Endodermal cell (in vitro differentiated cells): ENCODE data around the gene CNOT1. TPM values are rescaled to one million over a fixed set of nuclear protein-coding genes. Genes with fewer than 3 reads are reported as not detected.

Experiments
- DNase-seq: peaks from one replicate; pipeline ENCODE4 v3.0.0-alpha.2; 2017
- H3K27ac ChIP-seq: 2 replicates; pipeline ENCODE4 v1.5.1; 2013; ENCODE audit warnings: mild to moderate bottlenecking, low read depth, low read length, moderate library complexity
- H3K27me3 ChIP-seq: 2 replicates; pipeline ENCODE4 v1.6.1; 2013; ENCODE audit warnings: mild to moderate bottlenecking, low read length, moderate library complexity; ENCODE audit not compliant: insufficient read depth, control insufficient read depth, poor library complexity, severe bottlenecking
- H3K36me3 ChIP-seq: 2 replicates; pipeline ENCODE4 v1.7.0; 2013; ENCODE audit warnings: mild to moderate bottlenecking, low read length, moderate library complexity; ENCODE audit not compliant: control insufficient read depth, insufficient read depth
- H3K4me1 ChIP-seq: one replicate; pipeline ENCODE4 v1.7.0; 2013; ENCODE audit warnings: low read length; ENCODE audit not compliant: control insufficient read depth, insufficient read depth
- H3K4me3 ChIP-seq: 2 replicates; pipeline ENCODE4 v1.5.1; 2013; ENCODE audit warnings: mild to moderate bottlenecking, low read length, moderate library complexity
- H3K9ac ChIP-seq: 2 replicates; pipeline ENCODE4 v1.6.1; 2013; ENCODE audit warnings: mild to moderate bottlenecking, low read length, moderate library complexity; ENCODE audit not compliant: poor library complexity, severe bottlenecking; ENCODE audit errors: extremely low read depth
- H3K9me3 ChIP-seq: 2 replicates; pipeline ENCODE4 v1.6.1; 2013; ENCODE audit warnings: mild to moderate bottlenecking, low read length, moderate library complexity; ENCODE audit not compliant: control insufficient read depth
- H3K27ac Mint-ChIP-seq: 2 replicates; pipeline ENCODE4 v1.8.0; 2020; ENCODE audit warnings: mixed read lengths
- H3K27me3 Mint-ChIP-seq: 2 replicates; pipeline ENCODE4 v1.8.0; 2021; ENCODE audit warnings: mild to moderate bottlenecking, mixed read lengths; ENCODE audit not compliant: insufficient read depth
- H3K36me3 Mint-ChIP-seq: 2 replicates; pipeline ENCODE4 v1.8.0; 2020; ENCODE audit warnings: low read depth, mixed read lengths
- H3K4me1 Mint-ChIP-seq: 2 replicates; pipeline ENCODE4 v1.8.0; 2020; ENCODE audit warnings: mixed read lengths
- H3K4me3 Mint-ChIP-seq: 2 replicates; pipeline ENCODE4 v1.8.0; 2020; ENCODE audit warnings: mild to moderate bottlenecking, moderate library complexity, mixed read lengths
- H3K9me3 Mint-ChIP-seq: 2 replicates; pipeline ENCODE4 v1.8.0; 2020; ENCODE audit warnings: mild to moderate bottlenecking, mixed read lengths
- CTCF ChIP-seq: fragments of 200-600 bp; sonication (generic); conservative IDR thresholded peaks from 2 replicates; pipeline ENCODE4 v1.5.0; 2021; ENCODE audit warnings: antibody characterized with exemption, mild to moderate bottlenecking
- WGBS, 2 experiments: methylation state at CpG; one replicate each; pipeline versions ENCODE4 v1.1.5 to v1.1.7; 2013; ENCODE audit warnings: missing lambda C conversion rate in 2 of 2, mixed read lengths in 1 of 2; ENCODE audit not compliant: insufficient coverage in 1 of 2, insufficient read length in 1 of 2; 5-methylcytosine and 5-hydroxymethylcytosine counted together
- total RNA-seq, 2 donors: library from RNA; stranded (reverse); fragmentation: NEBNext Ultra II Directional in 1 of 2; extraction: Animal tissue kit (Norgen Biotek cat#: 25700) in 1 of 2; gene quantifications; 2 replicates in 1 of 2; 3 replicates in 1 of 2; pipeline ENCODE4 v1.2.1, GENCODE V29; 2021

CNOT1 gene
- total RNA-seq, 2 donors from 2014 or later = 253 to 263 TPM

- no peak overlapping the region for H3K4me3 ChIP-seq
- no peak for TF ChIP-seq CTCF
- H3K27me3 Mint-ChIP-seq = no peaks in the 10 kb centered on the region
- no peak for DNase-seq
- H3K4me3 Mint-ChIP-seq = no peak overlapping the region
- no peaks in the 10 kb centered on the region for H3K27me3 ChIP-seq
- H3K4me1 Mint-ChIP-seq = peaks cover 9% of the 10 kb centered on the region
- WGBS, 2 experiments = 93% methylated on average over 8 to 10 of the region's 10 CpGs
- H3K9me3 Mint-ChIP-seq = peaks cover 11% of the 10 kb centered on the region
- peaks cover 87% of the 10 kb centered on the region for H3K36me3 Mint-ChIP-seq
- no peak overlapping the region for H3K27ac ChIP-seq
- H3K36me3 ChIP-seq = peaks cover 94% of the 10 kb centered on the region
- peak overlapping the region; percentile 72 for H3K27ac Mint-ChIP-seq
- no peak overlapping the region for H3K9ac ChIP-seq
- H3K4me1 ChIP-seq = no peaks in the 10 kb centered on the region
- no peaks in the 10 kb centered on the region for H3K9me3 ChIP-seq
Observed at GRCh38 chr16:58589326-58589905, 40.2 kb downstream of the CNOT1 start.

- Mint-ChIP-seq H3K4me3 (no peak overlapping the region), H3K36me3 (peaks cover 88% of the 10 kb centered on the region), H3K4me1 (peaks cover 9% of the 10 kb centered on the region), H3K9me3 (peaks cover 11% of the 10 kb centered on the region), H3K27me3 (no peaks in the 10 kb centered on the region), H3K27ac (no peak overlapping the region)
- no peaks in the 10 kb centered on the region for H3K27me3 ChIP-seq
- no peak overlapping the region for H3K27ac ChIP-seq
- WGBS, 2 experiments = 87 to 100% methylated on average over 2 to 3 of the region's 3 CpGs
- no peak for TF ChIP-seq CTCF
- H3K36me3 ChIP-seq = peaks cover 96% of the 10 kb centered on the region
- no peaks in the 10 kb centered on the region for H3K4me1 ChIP-seq
- no peak overlapping the region for H3K4me3 ChIP-seq
- no peak for DNase-seq
- no peak overlapping the region for H3K9ac ChIP-seq
- no peaks in the 10 kb centered on the region for H3K9me3 ChIP-seq
Observed at GRCh38 chr16:58588406-58588805, 41.2 kb downstream of the CNOT1 start.

GRCh38 chr16:58586340-58587030 is 43.1 kb downstream of the CNOT1 start:
- H3K36me3 ChIP-seq = peaks cover 97% of the 10 kb centered on the region
- 96 to 100% methylated on average over 4 to 7 of the region's 7 CpGs for WGBS, 2 experiments
- peaks cover 11% of the 10 kb centered on the region for H3K9me3 Mint-ChIP-seq
- DNase-seq = no peak
- H3K4me1 ChIP-seq = no peaks in the 10 kb centered on the region
- no peak overlapping the region for H3K27ac ChIP-seq
- peaks cover 87% of the 10 kb centered on the region for H3K36me3 Mint-ChIP-seq
- no peak overlapping the region for H3K27ac Mint-ChIP-seq
- H3K4me3 Mint-ChIP-seq = no peak overlapping the region
- H3K27me3 Mint-ChIP-seq = no peaks in the 10 kb centered on the region
- H3K9ac ChIP-seq = no peak overlapping the region
- H3K4me3 ChIP-seq = no peak overlapping the region
- no peaks in the 10 kb centered on the region for H3K9me3 ChIP-seq
- H3K27me3 ChIP-seq = no peaks in the 10 kb centered on the region
- no peak for TF ChIP-seq CTCF
- H3K4me1 Mint-ChIP-seq = peaks cover 10% of the 10 kb centered on the region
